ENCODE measurements around the gene OTOF. TPM values are rescaled to one million over a fixed set of nuclear protein-coding genes. Genes with fewer than 3 reads are reported as not detected.

OTOF gene
- polyA plus RNA-seq, 3 donors, result 0.12 to 0.20 (median 0.15) TPM

DNA sequence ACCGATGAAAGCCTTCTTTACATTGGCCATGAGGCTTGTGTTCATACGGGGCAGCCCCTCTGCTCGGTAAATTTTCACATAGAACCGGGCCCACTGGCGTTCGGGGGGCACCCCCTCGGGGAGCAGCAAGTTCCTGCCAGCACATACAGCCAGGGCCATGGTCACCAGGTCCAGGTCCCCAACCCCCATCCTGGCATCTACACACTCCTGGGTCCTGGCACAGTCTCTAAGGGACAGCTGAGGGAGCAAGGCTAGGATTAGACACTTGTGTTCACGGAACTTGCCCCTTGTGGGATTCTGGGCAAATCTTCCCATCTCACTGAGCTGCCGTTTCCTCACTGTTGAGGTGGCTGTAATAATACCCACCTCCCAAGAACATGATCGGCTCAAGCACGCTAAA, 5.6 kb upstream of the OTOF start:
- no peak for DNase-seq (ENCODE audit: extremely low read depth in 1 of 11, low read depth in 9 of 11, low spot score in 4 of 11)

DNA sequence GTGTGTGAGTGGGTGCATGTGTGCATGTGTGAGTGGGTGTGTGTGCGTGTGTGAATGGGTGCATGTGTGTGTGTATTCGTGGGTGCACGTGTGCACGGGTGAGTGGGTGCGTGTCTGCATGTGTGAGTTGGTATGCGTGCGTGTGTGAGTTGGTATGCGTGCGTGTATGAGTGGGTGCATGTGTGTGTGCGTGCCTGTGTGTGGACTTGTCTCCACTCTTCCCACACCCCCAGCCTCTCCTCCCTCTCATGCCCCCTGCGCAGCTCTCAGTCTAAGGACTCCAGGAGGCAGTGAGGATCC, 5.1 kb upstream of the OTOF start:
- no peak for DNase-seq (ENCODE audit: extremely low read depth in 1 of 11, low read depth in 9 of 11, low spot score in 4 of 11)

DNA sequence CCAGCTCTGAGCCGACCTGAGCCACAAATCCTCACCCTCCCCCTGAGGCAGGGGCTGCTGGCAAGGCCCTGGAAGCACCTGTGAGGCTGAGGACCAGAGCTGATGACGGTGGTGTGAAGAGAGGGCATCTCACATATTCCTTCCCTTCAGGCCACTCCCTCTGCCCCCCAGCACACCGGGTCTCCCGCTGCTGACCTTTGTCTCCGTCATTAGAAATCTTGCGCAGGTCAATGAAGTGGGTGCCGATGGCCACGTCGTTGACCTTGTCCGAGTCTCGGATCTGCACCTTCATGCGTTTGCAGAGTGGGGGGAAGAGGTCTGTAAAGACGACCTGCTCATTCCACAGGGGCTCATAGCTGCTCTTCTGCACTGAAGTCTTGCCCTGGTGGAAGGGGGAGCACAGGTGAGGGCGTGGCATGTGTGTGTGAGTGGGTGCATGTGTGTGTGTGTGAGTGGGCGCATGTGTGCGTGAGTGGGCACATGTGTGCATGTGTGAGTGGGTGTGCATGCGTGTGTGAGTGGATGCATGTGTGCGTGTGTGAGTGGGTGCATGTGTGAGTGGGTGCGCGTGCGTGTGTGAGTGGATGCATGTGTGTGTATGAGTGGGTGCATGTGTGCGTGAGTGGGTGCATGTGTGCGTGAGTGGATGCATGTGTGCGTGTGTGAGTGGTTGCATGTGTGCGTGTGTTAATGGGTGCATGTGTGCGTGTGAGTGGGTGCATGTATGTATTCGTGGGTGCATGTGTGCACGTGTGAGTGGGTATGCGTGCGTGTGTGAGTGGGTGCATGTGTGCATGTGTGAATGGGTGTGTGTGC, 4.5 kb upstream of the OTOF start:
- no peak for DNase-seq (ENCODE audit: extremely low read depth in 1 of 11, low read depth in 9 of 11, low spot score in 4 of 11)

DNA sequence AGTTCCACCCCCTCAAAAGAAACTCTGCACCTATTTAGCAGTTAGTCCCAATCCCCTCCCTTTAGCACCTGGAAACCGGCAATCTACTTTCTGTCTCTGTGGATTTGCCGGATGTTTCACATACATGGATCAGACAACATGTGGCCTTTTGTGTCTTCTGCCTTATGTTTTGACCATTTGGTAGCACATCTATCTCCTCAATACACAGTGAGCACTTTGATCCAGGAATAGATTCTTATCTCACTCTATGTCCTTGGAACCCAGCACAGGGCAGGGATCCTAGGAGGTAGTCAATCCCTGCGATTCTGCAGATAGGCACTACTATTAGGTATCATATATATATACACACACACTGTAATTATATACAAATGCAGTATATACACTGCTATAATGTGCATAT, 3.8 kb upstream of the OTOF start:
- no peak for DNase-seq (ENCODE audit: extremely low read depth in 1 of 11, low read depth in 9 of 11, low spot score in 4 of 11)

DNA sequence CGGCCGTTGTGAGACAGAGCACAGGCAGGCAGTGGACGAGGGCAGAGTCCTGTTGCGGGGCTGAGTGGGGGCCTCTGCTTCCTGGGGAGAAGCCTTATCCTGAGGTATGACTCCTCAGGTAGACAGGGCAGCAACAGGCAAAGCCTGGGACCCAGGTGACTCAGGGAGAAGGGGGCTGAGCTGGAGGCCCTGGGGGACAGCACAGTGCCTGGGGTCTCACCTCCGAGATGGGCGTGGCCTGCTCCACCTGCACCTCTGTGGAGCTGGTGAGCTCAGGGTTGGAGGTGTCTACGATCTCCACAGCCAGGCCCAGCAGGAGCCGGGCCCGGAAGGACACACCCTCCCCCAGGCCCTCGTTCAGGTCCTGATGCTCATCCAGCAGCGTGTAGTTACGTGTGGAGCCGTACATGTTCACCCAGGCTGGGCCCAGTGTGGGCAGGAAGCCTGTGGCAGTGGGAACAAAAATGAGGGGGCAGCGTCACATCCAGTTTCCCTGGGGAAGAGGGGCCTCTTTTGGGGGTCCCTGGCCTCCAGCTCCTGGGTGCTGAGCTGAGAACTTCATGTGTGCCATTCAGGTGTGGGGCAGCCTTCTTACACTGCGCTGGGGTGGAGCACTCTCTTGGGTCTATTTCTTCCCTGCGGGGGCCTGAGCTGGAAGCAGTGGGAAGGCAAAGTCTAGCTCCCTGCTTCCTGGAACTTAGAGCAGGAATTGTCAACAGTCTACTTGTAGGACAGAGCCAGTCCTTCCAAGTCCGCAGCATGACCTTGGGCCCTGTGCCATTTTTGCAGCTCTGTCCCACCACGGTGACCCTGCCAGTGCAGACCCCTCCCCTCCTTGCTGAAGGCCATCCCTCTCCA, 2.9 kb upstream of the OTOF start:
- DNase-seq (ENCODE audit: extremely low read depth in 1 of 11, low read depth in 9 of 11, low spot score in 4 of 11), result no peak

DNA sequence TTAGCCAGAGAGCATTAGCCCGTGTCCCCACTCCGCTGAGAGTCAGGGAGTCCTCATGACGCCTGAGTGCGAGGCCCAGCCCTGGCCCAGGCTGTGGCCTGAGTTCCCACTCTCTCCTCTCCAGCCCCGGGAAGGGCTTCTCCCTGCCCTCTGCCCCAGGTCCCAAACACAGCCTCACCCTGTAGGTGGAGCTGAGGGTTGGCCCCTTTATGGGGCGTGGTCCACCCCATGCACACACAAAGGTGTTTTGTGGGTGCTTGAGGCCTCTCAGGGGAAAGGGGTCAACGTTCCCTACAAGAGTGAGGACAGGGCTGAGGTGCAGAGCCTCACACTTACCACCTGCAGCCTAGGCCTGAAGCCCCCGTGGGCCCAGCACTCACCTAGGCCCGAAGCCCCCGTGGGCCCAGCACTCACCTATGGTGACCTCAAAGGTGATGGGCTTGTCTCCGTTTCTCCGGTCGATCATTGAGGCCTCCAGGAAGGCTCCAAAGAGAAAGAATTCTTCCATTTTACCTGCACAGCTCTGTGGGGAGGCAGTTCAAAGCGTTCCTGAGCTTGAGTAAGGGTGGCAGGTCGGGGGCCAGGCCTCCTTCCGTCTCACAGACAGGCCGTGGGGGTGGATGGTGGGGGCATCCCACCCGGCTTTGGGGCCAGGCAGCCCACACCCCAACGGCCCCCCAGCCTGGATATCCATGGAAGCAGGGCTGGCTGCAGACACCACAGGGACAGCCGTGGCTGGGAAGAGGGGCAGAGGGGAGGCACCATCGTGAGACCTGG, 2.1 kb upstream of the OTOF start:
- DNase-seq (ENCODE audit: extremely low read depth in 1 of 11, low read depth in 9 of 11, low spot score in 4 of 11), result no peak

DNA sequence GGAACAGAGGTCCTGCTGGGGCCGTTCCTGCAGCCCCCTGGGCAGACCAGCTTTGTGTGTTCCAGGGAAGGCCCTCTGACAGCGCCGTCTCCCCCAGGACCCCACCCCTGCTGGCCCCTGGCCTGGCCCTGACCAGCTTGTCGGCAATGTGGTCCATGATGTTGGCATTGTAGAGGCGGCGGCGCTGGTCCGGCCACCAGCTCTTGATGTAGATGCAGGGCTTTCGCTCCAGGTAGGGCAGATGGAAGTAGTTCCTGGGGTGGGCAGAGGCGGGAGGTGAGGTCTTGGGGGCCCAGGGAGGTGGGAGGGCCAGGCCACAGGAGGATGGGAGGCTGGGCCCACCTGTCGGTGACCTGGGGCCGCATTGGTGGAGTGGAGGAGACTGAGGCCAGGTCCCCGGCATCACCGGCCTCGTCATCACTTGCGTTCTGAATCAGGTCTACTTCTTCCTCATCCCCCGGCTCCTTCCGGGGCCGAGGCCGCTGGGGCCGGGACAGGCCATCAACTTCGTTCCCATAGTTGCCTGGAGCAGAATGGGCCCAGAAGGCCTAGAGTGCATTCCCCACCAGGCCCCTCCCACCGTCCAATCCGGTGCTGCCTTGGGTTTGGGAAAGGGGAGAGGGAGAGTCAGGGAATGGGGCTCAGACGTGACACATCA, 1.3 kb upstream of the OTOF start:
- no peak for DNase-seq (ENCODE audit: extremely low read depth in 1 of 11, low read depth in 9 of 11, low spot score in 4 of 11)

DNA sequence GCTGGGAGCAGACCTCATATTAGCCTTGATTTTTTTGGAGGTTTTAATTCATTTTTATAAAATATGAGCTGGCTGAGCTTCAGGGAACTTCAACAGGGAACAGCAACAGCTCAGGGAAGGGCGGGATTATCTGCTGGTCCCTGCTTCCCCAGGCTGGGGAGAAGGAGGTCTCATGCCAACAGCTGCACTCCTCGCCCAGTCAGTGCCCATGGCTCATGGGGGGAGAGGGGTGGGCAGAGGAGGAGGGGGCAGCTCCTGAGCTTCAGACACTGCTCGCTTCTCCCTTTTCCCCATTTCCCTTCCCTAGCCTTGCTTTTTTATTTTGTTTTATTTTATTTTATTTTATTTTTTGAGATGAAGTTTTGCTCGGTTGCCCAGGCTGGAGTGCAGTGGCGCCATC, 442 bp upstream of the OTOF start:
- DNase-seq (ENCODE audit: extremely low read depth in 1 of 11, low read depth in 9 of 11, low spot score in 4 of 11), result no peak

DNA sequence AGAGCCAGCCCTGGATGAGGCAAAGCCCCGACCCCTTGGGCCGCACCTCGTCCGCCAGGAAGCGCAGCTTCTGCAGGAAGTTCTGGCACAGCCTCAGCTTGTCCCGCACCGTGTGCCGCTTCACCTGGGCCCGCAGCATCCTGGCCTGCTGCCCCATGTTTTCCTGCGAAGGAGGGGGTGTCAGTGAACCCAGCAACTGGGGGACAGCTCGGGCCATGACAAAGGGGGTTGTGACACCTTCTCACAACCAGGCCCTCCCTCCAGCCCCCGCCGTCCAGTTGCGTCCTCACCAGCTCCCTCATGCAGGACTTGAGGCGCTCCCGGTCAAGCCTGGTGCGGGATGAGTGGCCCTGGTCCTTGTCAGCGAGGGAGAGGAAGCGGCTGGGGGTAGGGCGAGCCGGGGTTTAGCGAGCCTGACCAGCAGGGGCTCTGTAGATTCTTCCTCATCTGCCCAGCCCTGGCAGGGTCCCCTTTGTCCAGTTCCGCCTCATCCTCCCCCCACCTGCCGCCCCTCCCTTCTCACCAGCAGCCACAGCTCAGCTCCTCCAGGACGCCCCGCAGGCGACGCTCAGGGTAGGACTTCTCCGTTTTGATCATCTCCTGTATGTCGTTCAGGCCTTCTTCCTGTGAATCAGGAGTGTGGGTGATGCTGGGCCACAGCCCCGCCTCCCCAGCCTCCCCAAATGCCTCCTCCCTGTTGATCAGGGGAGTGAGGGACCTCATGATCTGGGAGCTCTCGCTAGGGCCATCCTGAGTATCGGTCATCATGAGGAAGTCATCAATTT, 606 bp downstream of the OTOF start:
- DNase-seq (ENCODE audit: extremely low read depth in 1 of 11, low read depth in 9 of 11, low spot score in 4 of 11), result no peak

DNA sequence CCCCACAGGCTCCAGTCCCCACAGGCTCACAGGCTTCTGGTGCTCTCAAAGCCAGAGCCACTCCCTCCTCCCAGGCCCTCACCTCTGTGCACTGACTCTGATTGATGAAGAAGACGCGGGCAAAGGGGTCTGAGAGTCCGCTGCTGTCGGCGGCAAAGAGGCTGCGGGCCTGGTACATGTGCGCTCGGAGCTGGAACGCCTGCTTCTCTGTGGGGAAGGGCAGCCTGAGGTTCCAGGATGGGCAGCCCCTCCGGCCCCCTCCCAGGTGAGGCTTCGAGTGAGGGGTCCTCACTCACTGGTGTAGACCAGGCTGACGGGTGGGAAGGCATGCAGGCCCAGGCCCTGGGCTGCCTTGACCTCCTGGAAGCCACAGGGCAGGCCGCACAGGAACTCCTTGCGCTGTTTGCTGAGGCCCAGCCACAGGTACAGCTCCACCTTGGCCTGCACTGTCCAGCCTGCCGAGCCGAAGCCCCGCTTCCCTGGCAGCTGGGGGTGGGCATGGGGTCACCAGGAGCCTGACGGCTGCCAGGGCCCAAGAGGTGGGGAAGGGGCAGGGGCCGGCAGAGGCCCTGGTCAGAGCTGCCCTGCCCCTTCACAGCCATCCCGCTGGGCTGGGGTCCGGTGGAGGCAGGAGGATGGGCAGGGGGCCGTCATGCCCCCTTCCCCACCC, 2.0 kb downstream of the OTOF start:
- no peak for DNase-seq (ENCODE audit: extremely low read depth in 1 of 11, low read depth in 9 of 11, low spot score in 4 of 11)

DNA sequence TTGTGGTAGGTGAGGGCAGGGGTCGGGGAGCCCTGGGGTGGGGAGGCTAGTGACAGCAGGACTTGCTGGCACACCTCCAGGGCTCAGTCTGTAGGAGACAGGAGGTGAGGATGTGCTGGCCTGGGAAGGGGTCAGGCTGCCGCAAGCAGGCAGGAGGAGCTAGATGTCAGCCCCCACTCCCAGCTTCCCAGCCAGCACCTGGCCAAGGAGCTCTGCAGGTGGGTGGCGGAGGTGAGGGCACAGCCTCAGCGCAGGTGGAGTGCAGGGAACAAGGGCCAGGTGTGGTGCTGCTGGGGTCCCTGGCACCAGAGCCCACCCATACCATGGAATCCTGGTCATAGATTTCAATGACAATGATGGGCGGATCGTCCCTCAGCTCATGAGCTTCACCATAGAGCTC, 2.9 kb downstream of the OTOF start:
- no peak for DNase-seq (ENCODE audit: extremely low read depth in 1 of 11, low read depth in 9 of 11, low spot score in 4 of 11)

DNA sequence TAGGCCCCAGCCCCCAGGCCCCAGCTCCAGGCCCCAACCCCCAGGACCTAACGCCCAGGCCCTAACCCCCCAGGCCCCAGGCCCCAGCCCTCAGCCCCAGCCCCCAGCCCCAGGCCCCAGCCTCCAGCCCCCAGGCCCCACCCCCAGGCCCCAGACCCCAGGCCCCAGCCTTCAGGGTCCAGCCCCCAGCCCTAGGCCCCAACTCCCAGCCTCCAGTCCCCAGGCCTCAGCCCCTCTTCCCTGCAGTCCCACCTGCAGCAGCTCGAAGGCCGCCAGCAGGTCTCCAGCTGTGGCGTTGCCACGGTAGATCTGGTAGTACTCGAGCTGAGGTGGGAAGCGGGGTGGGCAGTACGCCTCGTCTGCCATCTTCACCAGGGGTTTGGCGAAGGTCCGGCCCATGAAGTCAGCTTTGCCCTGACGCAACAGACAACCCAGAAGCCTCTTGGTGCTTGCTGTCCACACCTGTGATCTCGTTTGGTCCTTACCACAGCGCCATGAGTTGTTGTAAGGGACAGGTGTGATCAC, 3.6 kb downstream of the OTOF start:
- DNase-seq (ENCODE audit: extremely low read depth in 1 of 11, low read depth in 9 of 11, low spot score in 4 of 11), result no peak

DNA sequence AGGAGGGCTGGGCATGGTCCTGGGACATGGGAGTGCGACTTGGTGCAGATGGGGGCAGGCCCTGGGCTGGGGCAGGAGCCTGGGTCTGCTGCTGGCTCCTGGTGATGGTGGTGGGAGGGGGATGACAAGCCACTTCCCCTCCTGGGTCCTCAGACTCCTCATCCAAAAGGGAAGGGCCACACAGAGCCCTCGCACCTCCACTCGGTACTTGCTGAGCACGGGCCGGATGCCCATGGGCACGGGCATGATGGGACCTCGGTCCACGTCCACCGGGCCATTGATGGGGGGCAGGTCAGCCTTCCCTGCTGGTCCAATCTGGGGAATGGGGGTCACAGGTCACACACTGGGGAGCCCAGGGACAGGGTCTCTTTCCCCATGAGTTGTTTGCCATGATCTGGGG, 4.1 kb downstream of the OTOF start:
- DNase-seq (ENCODE audit: extremely low read depth in 1 of 11, low read depth in 9 of 11, low spot score in 4 of 11), result no peak

DNA sequence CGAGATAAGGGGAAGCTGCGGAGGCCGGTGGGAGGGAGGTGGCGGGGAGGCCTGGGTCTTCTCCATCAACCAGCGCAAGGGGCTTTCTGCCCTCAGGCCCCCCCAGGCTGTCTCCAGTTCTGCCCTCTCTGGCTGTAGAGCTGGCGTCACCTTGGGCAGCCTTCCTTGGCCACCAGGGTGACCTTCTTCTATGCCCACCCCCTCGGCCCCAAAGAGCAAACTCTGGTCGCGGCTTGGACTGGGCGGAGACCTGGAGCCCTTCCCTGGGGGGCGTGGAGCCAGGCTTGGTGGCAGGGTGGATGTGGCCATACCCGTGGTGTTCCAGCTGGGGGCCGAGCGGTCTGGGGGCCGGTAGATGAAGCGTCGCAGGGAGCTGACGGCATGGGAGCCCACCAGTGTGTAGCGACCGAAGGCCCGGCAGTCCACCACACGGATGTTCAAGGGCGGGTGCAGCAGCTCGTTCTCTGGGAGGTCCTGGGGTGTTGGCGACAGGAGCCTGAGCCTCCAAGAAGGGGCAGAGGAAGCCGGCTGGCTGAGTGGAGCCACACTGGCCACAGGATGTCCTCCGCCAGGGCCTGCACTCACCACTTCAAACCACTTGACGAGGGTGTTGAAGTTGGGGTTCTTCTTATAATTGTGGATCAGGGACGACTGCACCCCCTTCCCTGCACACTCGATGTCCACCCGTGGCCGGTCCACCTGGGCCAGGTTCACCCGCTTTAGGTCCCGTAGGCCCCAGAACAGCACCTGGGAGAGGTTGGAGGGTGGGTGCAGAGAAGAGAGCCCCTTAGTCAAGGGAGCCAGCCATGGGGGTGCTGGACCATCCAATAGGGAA, 4.9 kb downstream of the OTOF start:
- DNase-seq (ENCODE audit: extremely low read depth in 1 of 11, low read depth in 9 of 11, low spot score in 4 of 11), result no peak

DNA sequence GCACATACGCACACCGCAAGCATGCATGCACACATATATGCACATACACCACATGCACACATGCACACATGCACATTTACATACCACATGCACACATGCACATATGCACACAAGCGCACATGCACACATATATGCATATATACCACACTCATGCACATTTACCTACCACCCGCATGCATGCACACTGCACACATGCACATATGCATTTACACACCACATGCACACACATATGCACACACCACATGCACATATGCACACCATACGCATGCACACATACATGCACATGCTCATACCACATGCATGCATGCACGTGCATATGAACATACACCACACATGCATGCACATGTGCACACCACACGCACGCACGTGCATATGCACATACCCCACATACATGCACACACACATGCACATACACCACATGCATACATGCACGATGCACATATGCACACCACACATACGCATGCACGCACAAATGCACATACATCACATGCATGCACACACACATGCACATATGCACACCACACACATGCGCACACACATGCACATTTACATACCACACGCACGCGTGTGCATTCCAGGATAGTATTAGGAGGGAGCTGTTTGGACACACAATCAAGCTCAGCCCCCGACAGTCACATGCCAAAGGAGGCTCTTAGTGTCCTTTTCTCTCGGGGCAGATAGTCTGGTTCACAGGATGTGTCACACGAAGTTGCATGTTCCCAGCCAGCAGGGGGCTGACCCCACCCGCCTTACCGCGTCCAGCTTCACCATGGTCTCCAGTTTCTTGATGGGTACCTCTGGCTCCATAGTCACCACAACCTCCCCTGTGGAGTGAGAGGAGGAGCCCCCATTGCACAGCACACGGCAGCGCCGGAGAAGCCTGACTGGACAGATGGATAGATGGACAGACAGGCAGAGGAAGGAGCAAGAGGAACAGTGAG, 5.9 kb downstream of the OTOF start:
- no peak for DNase-seq (ENCODE audit: extremely low read depth in 1 of 11, low read depth in 9 of 11, low spot score in 4 of 11)

DNA sequence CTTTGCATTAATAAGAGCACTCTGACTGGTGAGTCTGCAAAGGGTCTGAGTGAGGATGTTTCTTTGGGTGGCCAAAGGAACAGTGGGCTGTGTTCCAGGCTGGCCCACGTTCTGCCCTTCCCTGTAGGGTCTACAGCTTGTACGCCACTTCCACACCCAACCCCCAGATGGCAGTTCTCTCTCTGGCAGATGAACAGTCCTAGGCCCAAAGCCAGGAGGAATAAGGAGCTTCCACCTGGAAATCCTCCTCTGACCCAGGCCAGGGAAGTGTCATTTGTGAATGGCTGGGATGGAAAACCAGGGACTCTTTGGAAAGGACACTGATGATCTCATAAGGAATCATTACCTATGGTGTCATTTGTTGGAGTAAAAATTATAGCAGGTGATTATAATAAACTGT, 6.6 kb downstream of the OTOF start:
- DNase-seq (ENCODE audit: extremely low read depth in 1 of 11, low read depth in 9 of 11, low spot score in 4 of 11), result no peak

Measured in renal cortex interstitium (tissue), 11 donors.